GM21786 (cell line): ENCODE measurements around the gene ARHGAP28.

Source experiments
- ATAC-seq: cut with Tn5 transposase; IDR thresholded peaks from one replicate; pipeline ENCODE4 v1.9.1; 2021; ENCODE audit not compliant: unreplicated experiment

The ARHGAP28 gene

DNA sequence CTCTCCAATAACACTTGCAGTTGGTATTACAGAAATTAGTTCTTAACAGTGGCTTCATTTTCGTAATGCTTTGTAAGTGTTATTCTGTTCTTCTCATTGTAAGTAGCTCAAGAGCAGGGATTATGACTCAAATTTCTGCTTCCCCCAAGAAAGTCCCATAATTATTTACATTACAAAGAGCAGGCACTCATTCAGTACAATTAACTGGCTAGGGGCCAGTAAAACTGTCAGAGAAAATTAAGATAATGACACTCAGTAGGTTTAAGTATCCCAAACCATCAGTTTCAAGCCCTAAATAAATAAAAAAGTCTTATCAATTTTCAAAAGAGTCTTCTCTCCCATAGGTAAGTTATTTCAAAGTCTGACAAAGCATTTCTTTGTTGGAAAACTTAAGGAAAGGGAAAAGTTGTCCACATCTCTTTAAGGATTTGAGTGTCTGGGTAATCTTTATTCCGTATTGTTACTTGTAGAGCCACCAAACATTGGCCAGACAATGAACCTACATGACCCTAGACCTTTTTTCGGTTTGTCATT is 137.1 kb downstream of the ARHGAP28 start:
- no peak for ATAC-seq

- ATAC-seq = no peak
Measured at GRCh38 chr18:6868033-6868432, 138.5 kb downstream of the ARHGAP28 start.

- no peak for ATAC-seq
Measured at GRCh38 chr18:6871566-6871965, 142.1 kb downstream of the ARHGAP28 start.

- ATAC-seq = no peak
Measured at GRCh38 chr18:6873040-6873751, 143.7 kb downstream of the ARHGAP28 start.

GRCh38 chr18:6874315-6874714 is 144.8 kb downstream of the ARHGAP28 start:
- ATAC-seq = no peak

DNA sequence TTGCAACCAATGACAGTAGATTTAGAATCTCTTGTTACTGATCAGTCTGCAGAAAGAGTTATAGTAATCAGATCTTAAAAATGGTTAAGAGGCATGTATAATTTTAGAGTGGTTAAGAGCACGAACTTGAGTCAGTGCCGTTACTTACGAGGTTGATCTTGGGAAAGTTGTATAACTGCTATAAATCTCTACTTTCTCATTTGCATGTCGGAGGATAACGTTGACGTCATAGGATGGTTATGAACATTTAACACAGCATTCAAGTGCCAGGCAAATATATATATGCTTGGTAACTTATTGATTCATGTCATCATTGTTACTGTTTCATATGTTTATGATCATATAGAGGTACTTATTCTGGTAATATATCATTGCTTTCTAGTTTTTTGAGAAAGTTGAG is 146.2 kb downstream of the ARHGAP28 start:
- ATAC-seq = no peak

DNA sequence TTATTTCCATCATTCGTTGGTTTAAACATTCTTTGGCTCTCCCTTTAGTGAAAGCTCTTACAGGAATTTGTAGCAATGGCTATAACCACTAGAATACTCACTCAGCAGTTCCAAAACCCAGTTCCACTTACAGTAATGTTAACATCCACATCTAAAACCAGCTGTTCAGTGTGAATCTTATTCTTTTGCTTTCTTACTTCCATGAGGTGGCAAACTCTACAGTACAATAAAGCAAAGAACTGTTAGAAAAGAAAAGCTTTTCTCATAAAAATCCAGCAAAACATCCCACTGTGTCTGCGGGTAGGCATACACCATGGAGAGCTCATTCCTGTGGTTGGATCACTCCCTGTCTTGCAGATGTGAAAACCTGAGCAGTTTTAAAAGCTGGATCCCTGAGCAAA is 147.1 kb downstream of the ARHGAP28 start:
- ATAC-seq = no peak

DNA sequence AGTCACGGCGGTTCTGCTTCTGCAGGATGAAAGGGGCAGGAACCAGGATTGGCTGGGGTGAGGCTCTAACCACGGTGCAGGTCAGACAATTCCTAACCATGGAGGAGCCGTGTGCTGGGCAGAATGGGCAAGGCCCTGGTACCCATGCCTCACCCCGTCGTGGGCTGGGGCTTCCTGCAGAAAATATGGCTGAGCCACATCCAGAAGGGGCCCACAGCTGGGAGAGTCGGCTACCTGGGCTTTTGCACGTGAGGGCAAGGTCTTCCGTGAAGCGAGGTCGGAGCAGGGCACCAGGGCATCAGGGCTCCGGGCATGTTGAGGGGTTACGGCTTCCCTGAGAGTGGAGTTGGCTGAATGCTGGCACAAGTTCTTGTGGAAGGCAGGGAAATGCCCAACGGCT is 147.8 kb downstream of the ARHGAP28 start:
- ATAC-seq = no peak

DNA sequence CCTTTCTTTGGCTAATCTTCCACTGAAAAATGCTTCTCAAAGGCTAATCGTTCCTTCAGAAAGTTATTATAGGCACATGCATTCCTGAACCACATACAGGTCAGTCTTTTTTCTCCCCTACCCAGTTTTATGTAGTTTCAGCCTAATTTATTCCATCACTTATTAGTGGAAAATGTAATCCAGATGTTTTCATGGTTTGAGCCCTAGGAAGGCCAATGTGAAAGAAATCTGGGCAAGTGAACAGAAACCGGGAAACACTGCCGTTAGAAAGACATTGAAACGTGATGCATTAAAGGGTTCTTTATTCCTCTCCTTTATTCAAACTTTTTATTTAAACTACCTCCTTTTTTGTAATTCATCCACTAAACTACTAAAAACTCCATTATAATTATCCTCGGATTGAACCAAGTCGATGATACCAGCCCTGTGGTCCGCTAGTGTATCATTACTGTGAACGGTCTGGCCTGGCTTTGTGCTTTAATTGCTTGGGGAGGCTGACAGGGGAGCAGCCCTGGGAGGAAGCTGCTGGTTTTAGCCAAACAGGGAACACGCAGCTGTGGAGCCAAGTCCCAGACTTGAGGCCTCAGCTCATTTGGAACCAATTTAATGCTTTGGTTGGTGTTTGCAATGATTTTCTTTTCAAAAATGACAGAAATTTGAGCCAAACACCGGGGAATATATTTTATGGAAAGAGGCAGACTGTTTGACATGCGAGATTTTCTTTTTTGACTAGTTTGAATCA is 149.2 kb downstream of the ARHGAP28 start:
- ATAC-seq = no peak

- ATAC-seq = no peak
Measured at GRCh38 chr18:6879508-6880195, 150.1 kb downstream of the ARHGAP28 start.

DNA sequence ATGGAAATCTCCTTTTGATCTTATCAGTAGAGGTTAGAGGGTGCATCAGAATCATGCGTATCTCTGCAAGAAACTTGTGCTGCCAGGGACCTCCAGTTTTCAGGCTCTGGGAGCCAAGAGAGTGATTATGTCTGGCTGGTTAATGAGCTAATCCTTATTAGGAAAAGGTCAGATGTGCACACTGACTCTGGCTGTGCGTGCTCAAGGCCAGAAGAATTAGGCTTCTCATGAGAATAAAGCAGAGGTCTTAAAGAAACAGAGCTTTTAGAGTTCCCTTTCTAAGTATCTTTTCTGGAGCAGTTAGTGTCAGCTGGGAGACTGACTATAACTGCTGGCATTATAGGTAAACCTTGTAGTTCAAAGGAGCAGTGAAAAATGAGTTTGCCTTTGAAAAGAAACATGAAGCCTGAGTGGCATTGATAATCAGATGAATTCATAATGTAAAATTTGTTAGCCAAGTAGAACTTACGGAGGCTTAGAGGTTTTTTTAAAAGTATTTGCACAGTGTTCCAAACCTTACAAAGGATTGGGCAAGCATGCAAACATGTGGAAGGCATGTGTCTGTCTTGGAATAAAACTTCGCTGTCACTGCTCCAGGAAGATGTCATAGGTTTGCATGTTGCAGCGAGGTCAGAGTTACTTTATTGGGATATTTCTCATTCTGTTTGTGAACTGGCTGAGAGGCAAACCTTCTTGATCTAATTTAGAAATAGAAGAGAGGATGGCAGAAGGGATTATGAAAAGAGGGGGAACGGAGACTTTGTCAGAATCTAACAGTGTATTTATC is 151.7 kb downstream of the ARHGAP28 start:
- ATAC-seq = no peak

GRCh38 chr18:6882401-6882800 is 152.9 kb downstream of the ARHGAP28 start:
- ATAC-seq = no peak

DNA sequence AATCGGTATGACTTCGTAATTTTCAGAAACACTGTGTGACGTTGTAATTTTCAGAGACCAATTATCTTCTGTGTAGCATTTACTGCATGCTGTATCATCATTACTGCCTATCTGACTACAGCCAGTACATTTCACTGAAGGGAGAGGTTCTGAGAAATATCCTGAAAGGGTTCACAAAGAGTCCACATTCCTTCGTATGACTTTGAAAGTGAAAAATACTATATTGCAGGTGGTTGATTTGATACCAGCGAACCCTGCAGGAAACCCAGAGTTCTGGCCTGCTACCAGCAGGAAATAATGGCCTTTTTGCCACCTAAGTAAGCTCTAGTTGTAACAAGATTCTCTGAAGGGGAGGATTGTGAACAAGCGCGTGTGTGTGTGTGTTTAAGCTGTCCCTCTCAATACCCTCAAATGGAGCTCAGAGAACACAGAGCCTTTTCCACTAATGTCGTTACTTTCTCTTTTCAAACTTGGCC is 155.5 kb downstream of the ARHGAP28 start:
- no peak for ATAC-seq

DNA sequence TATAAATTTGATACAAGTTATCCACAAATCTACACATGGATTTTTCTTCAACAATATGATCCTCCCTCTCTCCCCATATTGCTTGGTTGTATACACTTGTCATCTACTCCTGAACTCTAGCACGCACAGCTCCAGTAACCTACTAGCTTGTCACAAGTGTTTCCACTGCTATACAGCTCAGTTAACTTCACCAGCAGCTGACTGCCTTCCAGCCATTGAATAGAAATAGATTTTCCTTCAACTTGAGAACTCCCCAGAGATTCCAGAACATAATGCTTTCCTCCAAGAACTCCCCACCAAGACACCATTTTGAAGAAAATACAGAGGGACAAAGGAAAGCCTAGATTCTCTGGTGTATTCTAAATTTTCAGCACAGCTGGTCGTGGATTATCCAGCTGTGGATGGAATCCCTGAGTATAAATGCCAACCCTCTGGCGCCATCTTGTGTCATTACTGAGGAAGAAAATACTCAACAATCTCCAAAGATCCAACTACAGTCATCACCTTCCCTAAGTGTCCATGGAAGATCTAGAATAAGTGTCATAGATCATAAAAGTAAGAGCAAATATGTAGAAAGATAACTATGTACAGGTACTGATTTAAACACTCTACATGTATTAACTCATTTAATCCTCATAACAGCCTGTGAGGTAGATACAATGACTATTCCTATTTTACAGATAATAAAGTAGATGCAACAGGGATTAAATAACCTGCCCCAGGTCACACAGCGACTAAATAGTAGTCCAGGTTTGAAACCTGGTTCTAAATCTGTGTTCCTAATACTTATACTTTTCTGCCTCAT is 156.7 kb downstream of the ARHGAP28 start:
- no peak for ATAC-seq

DNA sequence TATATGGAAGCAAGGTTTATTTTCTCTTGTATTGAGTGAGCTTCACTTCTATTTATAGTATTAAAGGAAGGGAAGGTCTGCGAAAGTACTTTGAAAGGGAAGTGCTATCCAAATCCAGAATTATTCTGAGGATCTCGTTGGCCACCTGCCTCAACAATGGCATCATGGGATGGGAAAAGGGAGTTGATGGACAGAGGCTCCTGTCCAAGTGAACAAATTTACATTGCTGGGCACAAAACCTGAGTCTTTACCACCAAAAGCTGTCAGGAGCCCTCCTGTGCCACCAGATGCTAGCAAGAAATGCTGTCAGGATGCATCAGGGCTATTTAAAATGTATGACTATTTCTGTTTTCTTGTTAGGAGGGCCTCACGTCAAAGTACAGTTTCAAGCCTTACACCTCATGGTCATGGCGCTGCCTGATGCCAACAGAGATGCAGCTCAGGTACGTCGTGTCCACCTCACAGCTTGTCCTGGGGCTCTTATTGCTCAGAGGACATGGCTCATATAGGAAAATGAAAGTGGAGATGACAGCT is 157.3 kb downstream of the ARHGAP28 start:
- ATAC-seq = no peak

DNA sequence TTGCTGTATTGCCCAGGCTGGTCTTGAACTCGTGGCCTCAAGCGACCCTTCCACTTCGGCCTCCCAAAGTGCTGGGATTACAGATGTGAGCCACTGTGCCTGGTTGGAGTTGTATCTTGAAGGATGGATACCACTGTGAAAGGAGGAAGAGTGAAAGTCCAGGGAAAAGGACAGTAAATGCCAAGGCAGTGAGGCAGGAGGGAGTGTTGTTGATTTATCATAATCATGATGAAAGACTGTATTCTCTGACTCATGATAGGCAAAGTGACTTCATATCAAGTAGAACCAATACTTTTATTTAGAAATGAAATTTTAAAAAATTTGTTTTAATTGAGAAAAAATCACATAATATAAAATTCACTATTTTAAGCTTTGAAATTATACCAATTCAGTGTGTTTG is 162.3 kb downstream of the ARHGAP28 start:
- ATAC-seq = no peak

DNA sequence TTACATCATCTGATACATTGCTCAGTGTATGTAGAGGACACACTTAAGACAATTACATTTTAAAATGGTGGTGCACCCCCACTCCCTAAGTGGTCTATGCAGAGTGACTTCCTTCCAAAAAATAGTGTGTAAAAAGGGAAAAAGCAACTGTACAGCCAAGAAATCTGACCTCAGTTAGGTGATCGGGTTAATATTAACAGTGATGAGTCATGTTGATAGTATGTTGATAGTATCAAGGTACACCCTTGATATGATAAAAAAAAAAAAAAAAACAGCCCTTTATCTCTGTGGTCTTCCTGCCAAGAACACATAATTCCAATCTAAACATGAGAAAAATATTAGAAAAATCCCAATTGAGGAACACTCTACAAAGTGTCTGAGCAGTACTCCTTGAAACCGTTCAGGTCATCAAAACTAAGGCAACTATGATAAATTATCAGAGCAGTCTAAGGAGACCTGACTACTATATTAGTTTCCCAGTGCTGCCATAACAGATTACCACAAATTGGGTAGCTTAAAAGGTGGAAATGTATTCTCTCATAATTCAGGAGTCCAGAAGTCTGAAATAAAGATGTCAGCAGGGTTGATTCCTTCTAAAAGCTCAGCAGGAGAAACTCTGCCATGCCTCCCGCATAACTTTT is 171.9 kb downstream of the ARHGAP28 start:
- no peak for ATAC-seq

- ATAC-seq = no peak
Measured at GRCh38 chr18:6917072-6917471, 187.6 kb downstream of the ARHGAP28 start.
